Mucosa of rectum (tissue), 2 donors: ENCODE data around the gene CMTM5.

Experiments
- H3K27ac ChIP-seq, 2 donors: one replicate each; pipeline ENCODE4 v1.7.0; 2013; ENCODE audit warnings: inconsistent platforms in 2 of 2, low read depth in 2 of 2, low read length in 2 of 2
- H3K27me3 ChIP-seq, 2 donors: one replicate each; pipeline ENCODE4 v1.7.0; 2013; ENCODE audit warnings: low read length in 2 of 2; ENCODE audit not compliant: control insufficient read depth in 2 of 2, insufficient read depth in 2 of 2
- H3K36me3 ChIP-seq, 2 donors: one replicate each; pipeline ENCODE4 v1.7.0; 2013; ENCODE audit warnings: low read length in 2 of 2; ENCODE audit not compliant: control insufficient read depth in 2 of 2, insufficient read depth in 2 of 2
- H3K4me1 ChIP-seq, 2 donors: one replicate each; pipeline ENCODE4 v1.7.0; 2013; ENCODE audit warnings: low read length in 2 of 2, mild to moderate bottlenecking in 1 of 2; ENCODE audit not compliant: control insufficient read depth in 2 of 2, insufficient read depth in 2 of 2
- H3K4me3 ChIP-seq, 2 donors: one replicate each; pipeline ENCODE4 v1.7.0; 2013; ENCODE audit warnings: low read length in 2 of 2
- H3K9ac ChIP-seq, 2 donors: one replicate each; pipeline ENCODE4 v1.7.0; 2013; ENCODE audit warnings: low read length in 2 of 2, low read depth in 1 of 2, mild to moderate bottlenecking in 1 of 2
- H3K9me3 ChIP-seq, 2 donors: one replicate each; pipeline ENCODE4 v1.7.0; 2013; ENCODE audit warnings: low read length in 2 of 2; ENCODE audit not compliant: control insufficient read depth in 2 of 2
- donor health status: healthy.
- donor health status: Normal muscosa, but diverticular disease.

The CMTM5 gene

DNA sequence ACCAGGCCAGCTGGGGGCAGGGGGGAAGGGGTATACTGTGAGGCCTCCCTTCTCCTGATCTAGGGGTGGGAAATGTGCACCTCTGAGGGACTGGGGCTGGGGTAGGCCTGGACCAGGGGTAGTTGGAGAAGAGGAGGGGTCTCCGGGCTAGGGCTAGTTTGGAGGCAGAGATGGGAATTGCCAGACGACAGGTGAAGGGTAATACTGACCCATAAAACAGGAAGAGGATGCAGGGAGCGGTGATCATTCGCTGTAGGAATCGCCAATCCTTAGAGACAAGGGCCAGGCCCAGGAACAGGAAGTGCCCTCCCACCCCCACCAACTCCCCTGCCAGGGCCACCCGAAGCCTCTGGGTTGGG is 28.6 kb upstream of the CMTM5 start:
- no peak overlapping the region for H3K9ac ChIP-seq
- peaks cover 11 to 29% of the 10 kb centered on the region in 2 donors for H3K27me3 ChIP-seq
- H3K36me3 ChIP-seq, result no peaks in the 10 kb centered on the region
- H3K4me1 ChIP-seq, result peaks cover 3% of the 10 kb centered on the region in 2 donors
- H3K4me3 ChIP-seq, result no peak overlapping the region
- no peaks in the 10 kb centered on the region for H3K9me3 ChIP-seq
- no peak overlapping the region for H3K27ac ChIP-seq

DNA sequence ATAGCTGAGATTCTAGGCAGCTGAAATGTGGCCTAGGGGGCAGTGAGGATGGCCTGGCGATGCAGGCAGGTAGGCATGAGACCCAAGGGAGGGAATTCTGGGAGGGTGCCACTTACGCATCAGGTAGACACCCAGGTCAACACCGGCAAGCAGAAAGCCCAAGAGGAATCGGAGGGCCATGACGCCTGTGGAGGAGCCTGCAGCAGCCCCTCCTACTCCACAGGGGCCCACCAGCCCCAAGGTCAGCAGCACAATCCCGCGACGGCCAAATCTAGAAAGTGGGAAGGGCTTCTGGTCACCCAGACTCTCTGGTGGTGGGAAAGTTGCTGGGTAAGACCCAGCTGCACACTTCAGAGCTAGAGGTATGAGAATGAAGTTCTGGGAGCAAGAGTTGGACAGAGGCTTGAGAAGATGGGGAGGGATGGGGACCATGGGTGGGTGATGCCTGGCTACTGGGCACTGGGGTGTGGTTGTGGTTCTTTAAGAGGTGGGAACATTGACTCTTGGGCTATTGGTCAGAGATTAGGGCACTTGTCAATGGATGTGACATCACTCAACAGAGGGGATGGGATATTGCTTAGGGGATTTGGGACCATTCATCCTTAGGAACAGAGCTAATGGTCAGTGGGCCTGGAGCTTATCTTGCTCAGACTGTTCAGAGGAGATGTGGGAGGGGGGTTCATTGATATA is 27.5 kb upstream of the CMTM5 start:
- Histone ChIP-seq H3K4me1 (peaks cover 3% of the 10 kb centered on the region in 2 donors), H3K27me3 (peaks cover 16 to 35% of the 10 kb centered on the region in 2 donors), H3K27ac (no peak overlapping the region), H3K9ac (no peak overlapping the region), H3K4me3 (no peak overlapping the region), H3K36me3 (no peaks in the 10 kb centered on the region), H3K9me3 (no peaks in the 10 kb centered on the region)

DNA sequence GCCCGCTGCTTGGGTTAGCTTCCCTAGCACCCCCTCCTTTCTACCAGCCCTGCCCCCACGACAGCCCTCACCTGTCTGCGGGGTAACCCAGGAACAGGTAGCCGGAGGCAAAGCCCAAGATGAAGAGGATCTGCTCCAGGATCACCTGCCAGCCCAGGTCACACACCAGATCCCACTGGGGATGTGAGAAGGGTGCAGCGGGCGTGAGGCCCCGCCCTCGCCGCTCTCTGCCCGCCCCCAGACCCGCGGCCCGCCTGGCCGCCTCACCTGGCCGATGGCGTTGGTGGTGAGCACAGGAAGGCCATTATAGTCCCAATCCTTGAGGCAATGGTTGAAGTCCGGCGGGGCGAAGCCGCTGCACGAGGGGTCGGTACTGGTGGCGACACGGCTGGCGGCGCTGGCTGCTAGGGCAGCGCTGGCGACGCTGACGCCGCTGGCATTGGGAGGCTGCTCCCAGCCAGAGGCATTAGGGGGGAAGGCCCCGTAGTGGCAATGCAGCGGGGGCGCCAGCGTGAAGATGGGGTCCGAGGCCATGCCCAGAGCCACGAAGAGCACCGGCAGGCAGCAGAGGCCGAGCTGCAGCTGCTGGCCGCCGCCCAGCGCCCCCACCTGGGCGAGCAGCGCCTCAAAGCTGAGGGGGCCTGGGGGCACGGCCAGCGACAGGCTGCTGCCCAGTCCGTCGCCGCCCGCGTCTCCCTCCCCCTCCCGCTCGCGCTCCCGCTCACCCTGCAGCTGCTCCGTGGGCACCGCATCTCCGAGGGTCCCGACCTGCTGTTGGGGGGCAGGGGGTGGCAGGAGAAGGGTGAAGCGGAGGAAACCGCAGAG is 25.0 kb upstream of the CMTM5 start:
- Histone ChIP-seq H3K4me1 (peaks cover 3% of the 10 kb centered on the region in 2 donors), H3K4me3 (peak overlapping the region; percentile 56 to 60), H3K27ac (no peak overlapping the region), H3K36me3 (no peaks in the 10 kb centered on the region), H3K9ac (no peak overlapping the region), H3K9me3 (no peaks in the 10 kb centered on the region), H3K27me3 (peaks cover 16 to 45% of the 10 kb centered on the region in 2 donors)

DNA sequence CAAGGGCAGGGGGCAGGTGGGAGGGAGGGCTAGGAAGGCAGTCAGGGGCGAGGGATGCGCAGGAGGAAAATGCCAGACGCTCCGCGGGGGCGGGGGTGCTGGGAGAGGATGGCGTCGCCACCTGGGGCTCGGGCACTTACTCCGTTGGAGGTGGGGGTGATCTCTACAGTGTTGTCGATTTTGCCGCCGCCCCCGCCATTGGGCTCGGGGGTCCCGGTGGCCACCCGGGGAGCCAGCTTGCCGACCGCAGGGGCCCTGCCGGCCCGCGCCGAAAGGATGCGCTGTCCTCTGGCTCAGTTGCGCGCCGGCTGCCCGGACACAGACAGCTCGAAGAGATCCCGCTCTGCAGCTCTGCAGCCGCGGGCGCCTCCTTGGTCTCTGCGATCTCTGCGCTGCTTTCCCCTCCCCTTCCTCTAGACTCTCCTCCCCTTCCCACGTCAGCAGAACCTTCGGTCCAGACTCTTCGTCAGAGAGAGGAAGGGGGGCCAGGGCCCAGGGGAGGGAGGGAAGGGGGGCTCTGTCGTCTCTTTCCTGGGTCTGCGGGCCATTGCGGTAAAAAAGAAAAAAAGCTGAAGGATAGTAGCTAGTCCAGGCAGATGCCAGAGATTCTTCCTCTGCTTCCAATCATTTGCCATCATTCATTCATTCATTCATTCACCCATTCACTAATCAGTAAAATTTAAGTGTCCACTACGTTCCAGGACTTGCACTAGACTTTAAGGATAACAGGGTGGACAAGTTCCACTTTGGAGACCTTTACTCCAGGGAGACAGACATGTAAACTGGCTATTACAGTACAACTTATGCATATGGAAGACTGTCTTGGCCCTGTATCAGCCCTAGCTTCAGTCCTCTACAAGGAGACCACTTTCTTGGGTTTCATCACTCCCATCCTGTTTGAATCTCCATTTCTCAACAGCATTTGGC is 24.1 kb upstream of the CMTM5 start, which contains the start of gene SLC22A17:
Gene SLC22A17 (minus strand): TSS at position 382 of the 927 bp plus-strand sequence.
- H3K27ac ChIP-seq, result peak within 1 kb of the TSS in 1 of 2 donors; percentile 18
- H3K9me3 ChIP-seq, result no peaks in the 10 kb centered on the region
- H3K4me1 ChIP-seq, result peaks cover 3% of the 10 kb centered on the region in 2 donors
- peak within 1 kb of the TSS; percentile 56 to 60 for H3K4me3 ChIP-seq
- H3K27me3 ChIP-seq, result peaks cover 16 to 45% of the 10 kb centered on the region in 2 donors
- no peaks in the 10 kb centered on the region for H3K36me3 ChIP-seq
- H3K9ac ChIP-seq, result peak within 1 kb of the TSS in 1 of 2 donors; percentile 41

DNA sequence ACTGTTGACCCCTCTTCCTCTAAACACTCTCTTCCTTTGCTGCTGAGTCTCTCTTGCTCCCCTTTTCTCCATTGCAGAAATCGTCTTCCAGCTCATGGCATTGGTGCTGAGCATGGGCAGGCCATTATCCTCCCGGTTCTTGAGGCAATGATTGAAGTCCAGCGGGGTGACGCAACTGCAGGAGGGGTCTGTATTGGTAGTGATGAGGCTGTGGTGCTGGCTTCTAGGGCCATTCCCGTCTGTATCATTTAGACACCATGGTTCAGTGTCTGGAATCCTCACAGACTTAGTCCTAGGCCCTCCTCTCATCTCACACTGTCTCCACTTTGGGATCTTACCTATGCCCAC is 23.4 kb upstream of the CMTM5 start:
- H3K27ac ChIP-seq, result no peak overlapping the region
- no peak overlapping the region for H3K4me3 ChIP-seq
- H3K27me3 ChIP-seq, result peaks cover 16 to 45% of the 10 kb centered on the region in 2 donors
- no peaks in the 10 kb centered on the region for H3K36me3 ChIP-seq
- H3K9ac ChIP-seq, result no peak overlapping the region
- peaks cover 3% of the 10 kb centered on the region in 2 donors for H3K4me1 ChIP-seq
- no peaks in the 10 kb centered on the region for H3K9me3 ChIP-seq

DNA sequence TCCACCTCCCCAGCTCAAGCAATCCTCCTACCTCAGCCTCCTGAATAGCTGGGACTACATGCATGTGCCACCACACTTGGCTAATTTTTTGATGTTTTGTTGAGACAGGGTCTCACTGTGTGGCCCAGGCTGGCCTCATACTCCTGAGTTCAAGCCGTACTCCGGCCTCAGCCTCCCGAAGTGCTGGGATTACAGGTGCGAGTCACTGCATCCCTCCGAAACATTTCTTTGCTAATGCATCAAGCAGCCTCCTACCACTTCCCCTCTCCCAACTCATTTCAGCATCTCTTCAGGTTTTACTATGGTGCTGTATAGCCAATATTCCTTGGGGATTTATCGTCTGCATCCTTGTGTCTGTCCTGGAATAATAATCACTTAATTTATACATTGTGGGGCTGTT is 21.9 kb upstream of the CMTM5 start:
- Histone ChIP-seq H3K36me3 (no peaks in the 10 kb centered on the region), H3K27me3 (peaks cover 16 to 45% of the 10 kb centered on the region in 2 donors), H3K4me3 (no peak overlapping the region), H3K9me3 (no peaks in the 10 kb centered on the region), H3K27ac (no peak overlapping the region), H3K4me1 (peaks cover 3% of the 10 kb centered on the region in 2 donors), H3K9ac (no peak overlapping the region)

DNA sequence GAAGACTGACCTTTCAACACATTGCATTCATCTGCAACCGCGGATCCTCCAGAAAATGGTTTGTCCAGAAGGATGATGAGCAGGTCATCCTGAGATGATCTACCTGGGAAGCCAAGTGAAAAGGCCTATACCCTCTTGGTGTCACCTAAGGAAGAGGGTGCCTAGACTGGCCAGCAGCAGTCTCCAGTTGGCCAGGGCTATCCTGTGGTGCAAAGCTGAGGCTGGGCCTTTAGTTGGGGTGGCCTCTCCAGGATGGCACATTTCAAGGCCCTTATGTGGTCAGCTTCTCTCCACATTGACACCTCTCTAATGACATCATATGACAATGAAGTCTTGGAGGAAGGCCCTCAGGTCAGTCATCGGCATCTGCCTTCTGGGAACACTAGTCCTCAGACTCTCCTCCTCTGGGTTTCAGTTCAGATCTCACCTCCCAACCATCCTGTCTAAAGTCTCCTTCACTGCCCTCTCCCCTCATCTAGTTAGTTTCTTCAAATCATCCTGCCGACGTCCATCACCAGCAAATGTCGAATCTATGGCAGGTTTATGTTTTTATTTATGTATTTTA is 20.9 kb upstream of the CMTM5 start:
- Histone ChIP-seq H3K9ac (no peak overlapping the region), H3K27me3 (peaks cover 16 to 38% of the 10 kb centered on the region in 2 donors), H3K27ac (no peak overlapping the region), H3K36me3 (no peaks in the 10 kb centered on the region), H3K4me1 (peaks cover 3% of the 10 kb centered on the region in 2 donors), H3K4me3 (no peak overlapping the region), H3K9me3 (no peaks in the 10 kb centered on the region)

DNA sequence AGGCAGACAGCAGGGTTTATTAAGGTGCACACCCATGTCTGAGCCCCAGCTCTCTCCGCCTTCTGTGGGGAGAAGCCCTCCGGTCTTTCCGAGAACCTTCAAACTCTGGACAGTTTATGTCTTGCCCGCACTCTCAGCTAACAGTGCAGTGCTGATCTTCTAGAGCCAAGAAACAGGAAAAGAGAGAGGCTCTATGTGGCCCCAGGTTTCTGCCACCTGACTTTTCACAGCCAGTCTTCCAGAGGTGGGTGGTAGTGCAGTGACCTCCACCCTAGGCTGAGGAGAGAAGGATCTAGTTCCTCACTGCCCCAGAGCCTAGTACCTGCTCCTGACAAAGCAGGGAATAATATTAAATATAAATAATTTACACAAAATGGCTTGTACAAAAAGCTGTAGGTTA is 20.2 kb upstream of the CMTM5 start:
- Histone ChIP-seq H3K4me1 (peaks cover 3% of the 10 kb centered on the region in 2 donors), H3K9me3 (no peaks in the 10 kb centered on the region), H3K27me3 (peaks cover 10 to 31% of the 10 kb centered on the region in 2 donors), H3K36me3 (no peaks in the 10 kb centered on the region), H3K9ac (no peak overlapping the region), H3K27ac (no peak overlapping the region), H3K4me3 (no peak overlapping the region)

DNA sequence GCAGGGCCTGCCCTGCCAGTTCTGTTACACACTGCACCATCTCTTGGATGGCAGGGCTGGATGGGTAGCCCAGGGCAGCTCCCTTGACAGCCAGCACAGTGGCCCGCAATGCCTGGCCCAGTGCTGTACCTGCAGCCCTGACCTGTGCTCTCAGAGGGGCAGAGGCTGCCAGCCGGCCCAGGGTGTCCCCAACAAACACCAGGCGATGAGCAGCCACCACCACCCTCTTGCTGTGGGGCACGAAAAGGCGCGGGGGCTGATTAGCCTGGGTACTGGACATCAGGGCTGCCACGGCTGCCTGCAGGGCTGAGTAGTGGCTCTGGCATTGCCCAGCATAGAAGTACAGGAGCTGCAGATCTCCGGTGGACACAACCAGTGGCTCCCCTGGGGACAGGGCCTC is 19.6 kb upstream of the CMTM5 start:
- Histone ChIP-seq H3K27ac (no peak overlapping the region), H3K36me3 (no peaks in the 10 kb centered on the region), H3K4me1 (peaks cover 0 to 3% of the 10 kb centered on the region in 2 donors), H3K27me3 (peaks cover 9 to 26% of the 10 kb centered on the region in 2 donors), H3K9me3 (no peaks in the 10 kb centered on the region), H3K4me3 (no peak overlapping the region), H3K9ac (no peak overlapping the region)
